HG02870 (cell line): ENCODE measurements around the gene NOP56.

Experiments
- ATAC-seq: cut with Tn5 transposase; IDR thresholded peaks from one replicate; pipeline ENCODE4 v1.9.1; 2021; ENCODE audit warnings: mild to moderate bottlenecking, moderate library complexity; ENCODE audit not compliant: unreplicated experiment

Gene NOP56, protein sequence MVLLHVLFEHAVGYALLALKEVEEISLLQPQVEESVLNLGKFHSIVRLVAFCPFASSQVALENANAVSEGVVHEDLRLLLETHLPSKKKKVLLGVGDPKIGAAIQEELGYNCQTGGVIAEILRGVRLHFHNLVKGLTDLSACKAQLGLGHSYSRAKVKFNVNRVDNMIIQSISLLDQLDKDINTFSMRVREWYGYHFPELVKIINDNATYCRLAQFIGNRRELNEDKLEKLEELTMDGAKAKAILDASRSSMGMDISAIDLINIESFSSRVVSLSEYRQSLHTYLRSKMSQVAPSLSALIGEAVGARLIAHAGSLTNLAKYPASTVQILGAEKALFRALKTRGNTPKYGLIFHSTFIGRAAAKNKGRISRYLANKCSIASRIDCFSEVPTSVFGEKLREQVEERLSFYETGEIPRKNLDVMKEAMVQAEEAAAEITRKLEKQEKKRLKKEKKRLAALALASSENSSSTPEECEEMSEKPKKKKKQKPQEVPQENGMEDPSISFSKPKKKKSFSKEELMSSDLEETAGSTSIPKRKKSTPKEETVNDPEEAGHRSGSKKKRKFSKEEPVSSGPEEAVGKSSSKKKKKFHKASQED

DNA sequence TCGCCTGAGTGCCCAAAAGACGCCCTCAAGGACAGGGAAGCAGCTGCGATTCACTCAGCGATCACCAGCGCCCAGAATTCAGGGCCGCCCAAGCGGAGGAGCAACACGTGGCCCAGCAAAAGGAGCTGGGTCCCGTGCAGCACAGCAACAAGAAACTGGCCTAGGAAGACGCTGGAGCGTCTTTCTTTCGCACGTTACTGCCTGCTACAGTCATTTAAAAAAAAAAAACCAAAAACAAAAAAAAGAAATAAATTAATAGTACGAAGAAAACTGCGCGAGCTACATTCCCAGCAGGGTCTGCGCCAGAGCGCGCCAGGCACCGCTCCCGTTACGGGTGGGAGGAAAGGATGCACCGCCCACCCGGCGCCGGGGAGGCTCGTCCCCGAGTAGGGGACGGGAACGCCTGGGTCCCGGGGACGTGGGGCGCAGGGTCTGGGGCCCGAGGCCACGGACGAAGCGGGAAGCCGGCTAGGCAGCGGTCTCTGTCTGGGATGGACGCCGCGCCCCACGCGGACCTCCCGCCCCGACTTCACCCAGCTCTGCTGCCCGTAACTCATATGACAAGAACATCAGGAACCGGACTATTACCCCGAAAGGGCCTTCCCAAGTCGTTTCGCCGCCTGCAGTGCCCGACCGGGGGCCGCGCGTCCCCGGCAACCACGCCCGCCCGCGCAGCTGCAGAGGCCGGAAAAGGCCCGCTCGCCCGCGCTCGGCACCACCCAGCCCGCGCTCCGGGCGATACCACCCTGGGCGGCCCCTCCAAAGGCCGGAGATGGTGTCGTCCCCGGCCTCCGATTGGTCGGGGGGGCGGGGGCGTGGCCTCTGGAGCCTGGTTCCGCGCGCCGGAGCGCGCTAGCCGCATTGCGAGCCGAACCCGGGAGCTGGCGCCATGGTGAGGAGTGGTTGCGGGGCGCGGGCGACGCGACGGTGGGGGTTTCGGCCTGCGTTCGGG lies at the start of gene NOP56:
NOP56 (plus strand) TSS at position 861 of the 952 bp plus-strand sequence; CDS start at position 890, 29 bp downstream.
- peak; percentile 70 for ATAC-seq

DNA sequence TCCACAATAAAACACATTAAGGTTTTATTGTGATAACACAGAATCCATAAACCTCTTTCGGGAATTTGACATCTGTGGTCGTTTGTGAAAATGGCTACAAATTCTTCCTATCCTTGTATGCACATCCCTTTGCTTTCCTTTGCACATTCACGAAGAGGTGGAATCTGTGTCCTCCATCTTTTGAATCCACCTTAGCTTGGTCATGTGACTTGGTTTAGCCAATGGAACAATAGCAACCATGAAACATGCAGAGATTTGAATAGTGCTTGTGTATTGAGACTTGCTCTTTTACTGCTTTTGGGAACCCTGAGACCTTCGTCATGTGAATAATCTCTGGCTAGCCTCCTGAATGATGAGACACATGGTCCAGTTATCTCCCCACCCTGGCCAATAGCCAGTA lies 49.7 kb upstream of the NOP56 start:
- no peak for ATAC-seq

DNA sequence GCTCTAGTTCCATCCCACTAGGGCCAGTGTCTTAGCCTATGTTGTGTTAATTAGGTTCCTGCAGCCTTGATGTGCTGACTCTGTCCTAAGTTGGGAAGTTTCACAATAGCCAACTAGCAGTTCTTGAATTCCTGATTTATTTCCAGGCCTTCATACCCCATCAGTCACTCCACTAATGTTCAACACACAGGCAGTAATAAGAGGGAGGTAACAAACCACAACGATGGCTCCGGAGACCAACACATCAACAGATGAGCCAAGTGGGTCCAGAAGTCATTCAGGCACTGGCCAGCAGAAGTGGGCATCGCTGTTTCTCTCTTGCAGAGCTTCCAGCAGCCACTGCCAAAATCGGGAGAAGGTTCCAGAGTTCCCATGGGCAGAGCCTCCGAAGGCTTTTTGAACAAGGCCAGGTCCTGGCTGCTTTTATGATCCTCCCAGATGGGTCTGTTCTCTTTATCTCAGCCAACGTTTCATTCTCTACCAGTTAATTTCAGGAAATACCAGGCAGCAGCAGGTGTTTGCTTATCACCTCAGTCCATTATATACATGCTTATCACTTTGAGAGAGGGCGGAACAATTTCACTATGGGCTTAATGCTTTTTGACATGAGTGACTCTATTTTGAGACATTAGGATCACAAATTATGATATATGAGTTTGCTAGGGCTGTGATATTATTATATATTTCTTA lies 48.5 kb upstream of the NOP56 start:
- ATAC-seq = no peak

DNA sequence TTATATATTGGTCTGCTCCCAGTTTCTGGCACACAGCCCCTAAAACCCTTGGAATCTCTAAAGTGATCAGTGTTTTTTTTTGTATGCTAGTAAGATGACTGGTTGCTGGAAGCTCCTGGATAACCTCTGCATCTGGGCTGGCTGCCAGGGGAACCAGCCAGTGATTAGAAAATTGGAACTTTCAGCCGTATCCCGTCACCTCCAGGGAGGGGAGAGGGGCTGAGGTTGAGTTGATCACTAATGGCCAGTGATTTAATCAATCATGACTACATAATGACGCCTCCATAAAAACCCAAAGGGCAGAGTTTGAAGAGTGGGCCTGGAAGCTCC lies 48.0 kb upstream of the NOP56 start:
- ATAC-seq = no peak

DNA sequence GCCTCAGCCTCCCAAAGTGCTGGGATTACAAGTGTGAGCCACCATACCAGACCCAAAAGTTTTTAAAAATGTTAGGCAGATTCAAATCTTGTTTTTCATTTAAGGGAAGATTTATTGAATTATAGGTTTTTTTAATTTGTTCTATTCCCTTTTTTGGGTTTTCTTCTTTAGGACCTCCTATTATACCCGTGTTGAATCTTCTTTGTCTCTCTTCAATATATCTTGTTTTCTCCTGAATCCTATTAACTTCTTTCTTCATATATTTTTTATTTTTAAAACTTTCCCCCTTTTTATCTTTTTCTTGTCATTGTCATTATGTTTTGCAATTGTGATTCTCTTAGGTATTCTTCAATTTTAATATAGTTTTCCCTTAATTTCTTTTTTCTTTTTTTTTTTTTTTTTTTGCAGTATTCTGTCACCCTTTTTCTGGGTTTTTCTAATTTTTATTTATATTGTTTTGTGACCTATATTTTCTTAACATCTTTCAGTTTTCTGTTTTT lies 45.9 kb upstream of the NOP56 start:
- no peak for ATAC-seq

DNA sequence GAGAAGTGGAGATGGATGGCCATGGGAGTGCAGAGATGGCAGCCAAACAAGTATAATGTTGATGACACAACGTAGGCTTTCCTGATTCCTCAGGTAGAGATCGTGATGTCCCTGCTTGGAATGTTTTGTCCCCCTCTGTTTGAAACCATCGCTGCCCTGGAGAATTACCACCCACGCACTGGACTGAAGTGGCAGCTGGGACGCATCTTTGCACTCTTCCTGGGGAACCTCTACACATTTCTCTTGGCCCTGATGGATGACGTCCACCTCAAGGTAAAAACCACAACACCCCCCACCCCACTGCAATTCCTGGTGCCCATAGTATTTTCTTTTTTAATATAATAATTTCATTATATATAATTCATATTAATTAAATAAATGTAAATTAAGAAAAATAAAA lies 42.1 kb upstream of the NOP56 start:
- ATAC-seq = no peak

DNA sequence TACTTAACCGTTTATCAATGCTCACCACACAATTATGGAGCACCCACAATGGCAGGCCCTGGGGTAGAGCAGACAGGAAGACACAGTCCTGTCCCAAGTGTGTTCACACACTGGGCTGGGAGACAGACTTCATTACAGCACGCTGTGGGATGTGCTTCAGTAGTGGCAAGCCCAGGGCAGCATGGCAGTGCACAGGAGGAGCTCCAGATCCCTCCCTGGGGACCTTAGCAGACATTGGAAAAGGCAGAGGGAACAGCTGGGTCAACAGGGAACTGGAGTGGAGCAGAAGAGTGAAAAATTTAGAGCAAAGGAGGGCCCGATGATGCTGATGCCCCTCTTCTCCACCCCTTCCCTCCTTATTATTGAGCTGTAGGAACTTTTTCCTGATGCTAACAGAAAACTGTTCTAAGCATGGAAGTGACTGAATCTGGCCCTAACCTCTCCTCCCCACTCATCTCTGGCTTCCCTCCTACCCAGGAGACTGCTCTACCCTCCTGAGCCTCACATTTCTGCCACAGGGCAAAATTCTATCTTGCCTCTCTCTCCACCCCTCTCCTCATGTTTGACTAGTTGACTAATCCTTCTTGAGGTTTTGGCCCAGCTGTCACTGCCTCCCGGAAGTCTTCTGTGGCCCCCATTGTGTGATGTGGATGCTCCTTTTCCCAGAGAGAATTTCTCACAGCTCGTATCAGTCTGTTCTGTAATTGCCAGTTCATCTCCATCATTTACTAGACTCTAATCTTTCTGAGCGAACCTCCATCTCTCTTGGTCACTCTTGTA lies 41.3 kb upstream of the NOP56 start:
- ATAC-seq = no peak

DNA sequence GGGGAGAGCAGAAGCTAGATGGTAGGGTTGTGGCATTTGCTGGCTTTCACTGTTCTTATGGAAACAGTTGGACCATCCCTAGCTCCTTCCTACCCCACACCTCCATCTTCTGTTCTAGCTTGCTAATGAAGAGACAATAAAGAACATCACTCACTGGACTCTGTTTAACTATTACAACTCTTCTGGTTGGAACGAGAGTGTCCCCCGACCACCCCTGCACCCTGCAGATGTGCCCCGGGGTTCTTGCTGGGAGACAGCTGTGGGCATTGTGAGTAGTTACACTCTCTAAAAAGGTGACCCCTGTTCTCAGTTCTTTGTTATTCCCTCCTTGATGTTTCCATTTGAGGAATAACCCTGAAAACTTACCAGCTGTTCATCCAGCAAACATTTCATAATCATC lies 40.4 kb upstream of the NOP56 start:
- ATAC-seq = no peak

DNA sequence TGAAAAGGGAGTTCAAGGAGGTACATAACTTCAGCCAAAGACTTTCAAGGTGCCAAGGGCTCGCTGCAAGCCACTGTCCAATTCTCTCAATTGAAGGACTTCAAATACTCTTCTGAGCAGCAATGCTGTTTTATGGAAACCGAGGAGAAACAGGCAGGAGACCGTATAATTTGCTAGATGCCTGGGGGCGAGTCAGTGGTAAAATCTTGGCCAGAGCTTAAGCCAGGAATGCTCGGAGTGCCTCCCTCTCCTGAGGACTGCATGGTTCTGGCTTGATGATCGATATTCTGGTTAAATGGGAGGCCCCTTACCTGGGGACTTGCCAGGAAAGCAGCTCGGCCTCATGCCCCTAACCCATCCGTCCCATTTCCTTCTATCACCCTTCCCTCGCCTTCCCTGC lies 35.8 kb upstream of the NOP56 start:
- no peak for ATAC-seq

DNA sequence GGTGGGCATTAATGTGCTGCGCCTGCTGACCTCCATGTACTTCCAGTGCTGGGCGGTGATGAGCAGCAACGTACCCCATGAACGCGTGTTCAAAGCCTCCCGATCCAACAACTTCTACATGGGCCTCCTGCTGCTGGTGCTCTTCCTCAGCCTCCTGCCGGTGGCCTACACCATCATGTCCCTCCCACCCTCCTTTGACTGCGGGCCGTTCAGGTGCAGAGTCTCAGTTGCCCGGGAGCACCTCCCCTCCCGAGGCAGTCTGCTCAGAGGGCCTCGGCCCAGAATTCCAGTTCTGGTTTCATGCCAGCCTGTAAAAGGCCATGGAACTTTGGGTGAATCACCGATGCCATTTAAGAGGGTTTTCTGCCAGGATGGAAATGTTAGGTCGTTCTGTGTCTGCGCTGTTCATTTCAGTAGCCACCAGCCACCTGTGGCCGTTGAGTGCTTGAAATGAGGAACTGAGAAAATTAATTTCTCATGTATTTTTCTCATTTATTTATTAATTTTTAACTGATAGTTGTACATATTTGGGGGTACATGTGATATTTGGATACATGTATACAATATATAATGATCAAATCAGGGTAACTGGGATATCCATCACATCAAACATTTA lies 35.2 kb upstream of the NOP56 start:
- no peak for ATAC-seq

DNA sequence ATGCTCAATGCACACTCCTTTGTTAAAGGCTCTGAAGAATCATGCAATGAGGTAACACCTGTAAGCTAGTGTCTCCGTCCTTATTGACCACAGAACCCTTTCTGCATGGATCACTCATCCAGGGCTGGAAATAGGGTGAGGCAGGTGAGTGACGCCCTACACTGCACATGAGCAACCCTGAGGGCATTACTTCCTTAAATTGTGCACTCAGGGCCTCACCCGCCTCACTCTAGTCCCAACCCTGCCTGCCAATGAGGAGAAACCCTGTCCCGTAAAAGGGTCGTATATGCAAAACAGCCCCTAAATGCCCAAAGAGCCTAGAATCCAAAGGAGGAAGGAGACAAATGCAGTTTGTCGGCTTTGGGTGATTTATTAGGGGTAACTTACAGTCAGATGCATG lies 33.6 kb upstream of the NOP56 start:
- ATAC-seq = no peak

DNA sequence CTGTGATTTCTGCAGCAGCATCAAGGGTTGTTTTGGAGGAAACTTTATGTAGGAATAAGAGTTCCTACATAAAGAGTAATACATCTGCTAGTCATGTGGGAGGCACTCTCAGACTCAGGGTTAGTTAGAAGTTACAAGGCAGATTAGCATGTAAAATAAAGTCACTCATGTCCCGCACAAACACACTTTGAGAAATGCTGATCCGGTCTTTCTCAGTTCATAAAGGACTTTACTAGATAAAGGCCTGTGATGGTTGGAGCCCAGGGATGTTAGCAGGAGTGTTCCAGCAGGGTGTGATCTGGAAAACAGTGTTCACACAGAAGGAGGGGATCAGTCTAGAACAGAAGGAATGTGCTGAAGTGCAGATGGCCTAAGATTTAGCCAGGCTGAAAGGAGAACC lies 33.1 kb upstream of the NOP56 start:
- ATAC-seq = no peak

DNA sequence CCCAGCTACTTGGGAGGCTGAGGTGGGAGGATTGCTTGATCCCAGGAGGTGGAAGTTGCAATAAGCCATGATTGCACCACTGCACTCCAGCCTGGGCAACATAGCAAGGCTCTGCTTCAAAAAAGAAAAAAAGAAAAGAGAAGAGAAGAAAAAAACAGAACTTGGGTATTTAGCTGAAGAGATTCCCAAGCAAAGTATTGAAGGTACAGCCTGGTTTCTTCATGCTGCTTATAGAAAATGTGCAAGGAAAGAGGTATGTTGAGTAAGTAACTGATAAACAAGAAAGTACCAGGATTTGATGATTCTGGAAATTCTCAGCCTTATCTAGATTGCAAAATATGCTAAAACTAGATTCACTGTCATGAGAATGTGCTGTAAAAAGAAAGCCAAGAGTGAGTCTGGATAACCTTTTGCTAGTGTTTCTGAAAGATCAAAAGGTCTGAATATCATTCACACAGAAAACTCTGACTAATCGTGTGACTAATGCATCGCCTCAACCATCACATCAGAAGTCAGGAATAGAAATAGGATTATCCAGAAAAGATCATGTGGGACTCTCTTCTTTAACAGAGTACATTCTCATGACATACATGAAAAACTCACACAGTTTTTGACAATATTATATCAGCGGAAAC lies 32.4 kb upstream of the NOP56 start:
- no peak for ATAC-seq

DNA sequence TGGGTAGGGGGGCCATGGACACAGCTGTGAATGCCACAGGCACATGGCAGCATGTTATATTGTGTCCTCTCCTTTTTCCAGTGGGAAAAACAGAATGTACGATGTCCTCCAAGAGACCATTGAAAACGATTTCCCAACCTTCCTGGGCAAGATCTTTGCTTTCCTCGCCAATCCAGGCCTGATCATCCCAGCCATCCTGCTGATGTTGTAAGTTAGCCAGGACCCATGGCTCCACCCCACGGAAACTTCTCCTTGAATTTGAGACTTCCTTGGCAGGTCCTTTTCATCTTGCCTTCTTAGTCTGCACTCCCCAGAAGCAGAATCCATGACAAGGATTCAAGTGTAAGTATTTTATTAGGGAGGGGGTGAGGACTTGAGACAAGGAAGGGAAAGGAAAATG lies 28.2 kb upstream of the NOP56 start:
- ATAC-seq = no peak

DNA sequence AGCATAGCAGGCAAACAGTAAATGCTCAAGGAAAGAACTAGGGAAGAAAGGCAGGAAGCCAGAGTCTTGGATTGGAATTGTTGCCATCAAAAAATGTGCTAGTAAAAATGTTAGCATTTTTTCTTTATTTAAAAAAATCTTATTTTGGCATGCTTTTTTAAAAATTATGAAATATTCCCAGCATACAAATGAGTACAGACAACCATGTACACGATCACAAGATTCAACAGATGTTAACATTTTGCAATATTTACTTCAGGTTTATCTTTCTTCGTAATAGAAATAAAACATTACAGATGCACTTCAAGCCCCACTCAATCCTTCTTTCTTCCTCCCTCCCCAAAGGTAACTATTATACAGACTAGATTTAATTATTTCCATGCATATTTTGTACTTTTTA lies 27.4 kb upstream of the NOP56 start:
- ATAC-seq = no peak

DNA sequence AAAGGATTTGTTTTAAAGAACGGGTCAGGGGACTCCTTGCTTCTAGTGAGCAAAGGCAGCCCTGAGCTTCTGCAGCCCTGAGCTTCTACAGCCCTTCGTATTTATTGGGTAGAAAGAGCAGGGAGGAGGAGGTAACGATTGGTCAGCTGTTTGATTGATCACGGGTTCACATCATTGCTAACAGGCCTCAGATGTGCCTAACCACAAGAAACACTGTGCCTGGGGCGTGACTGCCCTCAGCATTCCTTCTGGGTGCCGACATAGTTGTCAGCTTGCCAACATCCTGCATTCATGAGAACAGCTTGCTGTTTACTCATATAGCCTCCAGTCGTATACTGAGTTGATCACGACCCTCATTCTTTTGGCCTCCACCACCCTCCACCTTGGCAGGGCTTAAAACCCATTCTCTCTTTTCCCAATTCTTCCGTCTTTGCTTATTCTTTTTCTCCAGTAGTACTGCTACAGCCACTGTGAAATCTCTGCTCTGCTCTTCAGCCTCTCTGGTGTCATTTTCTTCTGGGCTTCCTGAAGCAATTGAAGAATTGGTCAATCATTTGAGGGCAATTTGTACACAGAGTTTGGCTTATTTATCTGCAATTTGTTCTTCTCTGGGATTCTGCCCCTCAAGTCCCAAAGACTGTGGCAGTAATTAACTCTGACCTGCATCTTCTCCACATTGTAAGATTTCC lies 25.4 kb upstream of the NOP56 start:
- no peak for ATAC-seq

DNA sequence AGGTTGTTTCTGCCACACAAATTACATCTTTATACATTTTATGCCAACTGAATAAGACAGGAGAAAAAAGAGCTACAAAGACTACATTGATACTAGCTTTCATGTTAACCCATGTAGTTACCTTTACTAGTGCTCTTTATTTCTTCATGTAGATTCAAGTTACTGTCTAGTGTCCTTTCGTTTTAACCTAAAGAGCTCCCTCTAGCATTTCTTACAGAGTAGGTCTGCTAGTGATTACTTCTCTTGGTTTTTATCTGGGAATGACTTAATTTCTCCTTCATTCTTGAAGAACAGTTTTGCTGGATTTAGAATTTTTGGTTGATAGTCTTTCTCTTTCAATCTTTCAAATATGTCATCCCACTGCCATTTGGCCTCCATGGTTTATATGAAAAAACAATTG lies 21.2 kb upstream of the NOP56 start:
- ATAC-seq = no peak

DNA sequence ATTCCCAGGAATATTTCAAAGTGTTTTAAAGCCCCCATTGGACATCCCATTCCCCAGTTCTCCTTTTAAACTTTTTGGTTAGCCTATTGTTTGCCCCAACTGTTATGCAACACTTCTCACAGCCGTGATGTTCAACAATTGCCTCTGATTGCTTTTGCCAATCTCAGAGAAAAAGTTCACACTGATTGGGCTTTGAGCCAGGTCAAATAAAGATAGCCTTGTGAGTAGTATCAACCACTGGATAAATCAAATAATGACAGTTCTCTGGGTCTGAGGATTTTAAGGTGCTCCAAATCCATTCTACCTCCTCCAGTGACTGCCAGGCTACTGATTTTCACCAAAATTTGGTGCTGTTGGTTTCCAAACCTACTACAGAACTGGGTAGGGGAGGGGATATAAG lies 19.1 kb upstream of the NOP56 start:
- ATAC-seq = no peak

DNA sequence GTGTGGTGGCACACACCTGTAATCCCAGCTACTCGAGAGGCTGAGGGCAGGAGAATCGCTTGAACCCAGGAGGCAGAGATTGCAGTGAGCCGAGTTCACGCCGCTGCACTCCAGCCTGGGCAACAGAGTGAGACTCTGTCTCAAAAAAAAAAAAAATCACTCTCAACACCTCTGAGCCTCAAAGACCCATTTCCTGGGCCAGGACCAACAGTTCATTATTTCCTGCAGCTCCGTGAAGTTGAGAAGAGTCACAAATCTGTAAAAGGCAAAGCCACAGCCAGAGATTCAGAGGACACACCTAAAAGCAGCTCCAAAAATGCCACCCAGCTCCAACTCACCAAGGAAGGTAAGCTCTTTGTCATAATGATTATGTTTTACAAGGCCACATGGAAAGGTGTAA lies 15.2 kb upstream of the NOP56 start:
- ATAC-seq = no peak
